ENCODE measurements around the gene RELA. TPM values are rescaled to one million over a fixed set of nuclear protein-coding genes. Genes with fewer than 3 reads are reported as not detected.
A peak's percentile ranks its signal among the peaks of the same experiment; 100 is the strongest.

Gene RELA
- total and polyA plus RNA-seq, 10 of the 15 experiments (the other 5 are each of a cell fraction or from before 2014, with no cell fraction given): 5.1 to 56.4 (median 34.2) TPM

GRCh38 chr11:65615229-65615949, 47.3 kb downstream of the RELA start, which contains the start of gene PCNX3:
Gene PCNX3, plus strand, starts transcription at chr11:65615776. Its CDS starts 536 bp downstream, at chr11:65616312.
- H3K4me2 ChIP-seq (ENCODE audit: control insufficient read depth, insufficient read depth): peak within 1 kb of the TSS; percentile 94
- H3K9ac ChIP-seq (ENCODE audit: control insufficient read depth, insufficient read depth, low read length): peak within 1 kb of the TSS; percentile 85
- under 1% methylated on average over 53 of the region's 55 CpGs for WGBS (ENCODE audit: insufficient coverage, insufficient replicate concordance, low lambda C conversion rate, missing lambda C conversion rate)
- H4K20me1 ChIP-seq (ENCODE audit: control insufficient read depth, insufficient read depth): no peaks in the 10 kb centered on the region; the same call in 1 of the 2 replicates
- intact Hi-C loops (cut with micrococcal nuclease; ENCODE audit: unreplicated experiment) (loop anchor here (1.0 to 2.0 kb wide), 5 partner anchors 23 to 75 kb away; partner anchors contain the start of genes SIPA1 and ZNRD2), in situ Hi-C loops (cut with MboI) (no loop called here)
- H3K4me3 ChIP-seq: peak within 1 kb of the TSS; percentile 100
- SMC1A ChIA-PET (ENCODE audit: uncharacterized antibody, unreplicated experiment): interaction anchor here (0.6 to 3.0 kb wide), 17 partner anchors 9 to 644 kb away, joined by 3 to 21 read pairs (median 5); partner anchors contain the start of genes CCDC85B, FAM89B, FIBP and RELA
- DNase-seq (ENCODE audit: low read depth, low spot score) (peak; percentile 100), FAIRE-seq (peak; percentile 100), ATAC-seq (peak; percentile 86)
- CTCF ChIA-PET: interaction anchor here (0.6 to 3.8 kb wide), 18 partner anchors 11 to 317 kb away, joined by 3 to 35 read pairs (median 6); partner anchors contain the start of genes FAM89B, RELA, RNASEH2C and SIPA1
- no TSS peak for BruUV-seq (replicated peaks)
- H3K36me3 ChIP-seq (ENCODE audit: control insufficient read depth in 2 of 2, insufficient read depth in 2 of 2, low read length in 1 of 2): peaks cover 17 to 19% of the 10 kb centered on the region in 2 experiments; a peak in 3 of 4 replicates
- peaks cover 24% of the 10 kb centered on the region for H3K4me1 ChIP-seq (ENCODE audit: control insufficient read depth, insufficient read depth, low read length)
- peak within 1 kb of the TSS; percentile 48; the same call in 1 of the 2 replicates for H2AFZ ChIP-seq (ENCODE audit: control insufficient read depth, low read depth, low read length)
- POLR2A ChIA-PET: interaction anchor here (0.5 to 5.0 kb wide), 22 partner anchors 11 to 335 kb away, joined by 3 to 41 read pairs (median 6); partner anchors contain the start of genes EHBP1L1, FAM89B, MUS81 and NEAT1
- no peaks in the 10 kb centered on the region for H3K9me3 ChIP-seq (replicated peaks; ENCODE audit: control insufficient read depth, insufficient read depth, low read length)
- RAD21 ChIA-PET (ENCODE audit: unreplicated experiment): interaction anchor here (0.6 to 4.0 kb wide), 21 partner anchors 8 to 340 kb away, joined by 3 to 36 read pairs (median 3); partner anchors contain the start of genes DPF2, EHBP1L1, FAM89B and RELA
- no peaks in the 10 kb centered on the region for H3K27me3 ChIP-seq (replicated peaks in 1 of 2; ENCODE audit: control insufficient read depth in 2 of 2, insufficient read depth in 2 of 2, low read length in 1 of 2)
- peak within 1 kb of the TSS; percentile 91 for H3K27ac ChIP-seq (ENCODE audit: control insufficient read depth, insufficient read depth)
- H3K79me2 ChIP-seq (ENCODE audit: control insufficient read depth, insufficient read depth, low read length): peaks cover 79% of the 10 kb centered on the region
- no peak for TF ChIP-seq SUZ12 (IDR thresholded peaks at IDR 0.05; ENCODE audit: unreplicated experiment)
- TF ChIP-seq ZBTB40 (IDR thresholded peaks at IDR 0.05; ENCODE audit: borderline replicate concordance): peak; percentile 96
- TF ChIP-seq RBBP5 (conservative IDR thresholded peaks at IDR 0.05): no peak
- peak; percentile 83 for TF ChIP-seq YY1 (IDR thresholded peaks at IDR 0.05; ENCODE audit: low read depth, low read length)
- peak; percentile 95 for TF ChIP-seq CREM (IDR thresholded peaks at IDR 0.05; ENCODE audit: low read depth)
- no peak for TF ChIP-seq HDAC2 (IDR thresholded peaks at IDR 0.05)
- no peak for TF ChIP-seq TCF7 (IDR thresholded peaks at IDR 0.05; ENCODE audit: borderline replicate concordance)
- peak; percentile 69; the same call in 1 of the 2 replicates for TF ChIP-seq RFX5 (IDR thresholded peaks at IDR 0.05; ENCODE audit: low read depth, low read length)
- TF ChIP-seq HSF1 (IDR thresholded peaks at IDR 0.05; ENCODE audit: low read depth, low read length): peak; percentile 78; the same call in 1 of the 2 replicates
- TF ChIP-seq TBL1XR1 (IDR thresholded peaks at IDR 0.05; ENCODE audit: low read depth, low read length): peak; percentile 91
- TF ChIP-seq POU2F2 (IDR thresholded peaks at IDR 0.05; ENCODE audit: borderline replicate concordance, low read depth, low read length): 0 out of 3 replicates have a peak, but pooled peaks have one; percentile 15
- TF ChIP-seq E2F4 (IDR thresholded peaks at IDR 0.05; ENCODE audit: low read depth, low read length): no peak
- TF ChIP-seq NFYA (IDR thresholded peaks at IDR 0.05; ENCODE audit: borderline replicate concordance, low read depth, low read length): peak; percentile 76
- TF ChIP-seq BCL3 (IDR thresholded peaks at IDR 0.05; ENCODE audit: borderline replicate concordance, insufficient read depth, low read depth, low read length, poor library complexity, severe bottlenecking): no peak
